Caco-2 (cell line): Measurements from ENCODE around the gene GAD1. TPM values are rescaled to one million over a fixed set of nuclear protein-coding genes. Genes with fewer than 3 reads are reported as not detected.

Experiments
- BruUV-seq: library from RNA; stranded (reverse); fragments of 400-500 nt; replicated peaks from 2 replicates; lab custom pipeline; 2021; lab: Mats Ljungman, UMichigan
- CTCF ChIA-PET: fragments of 300-600 bp; sonication (Branson Sonifier 250); formaldehyde crosslinking; loops from one replicate; lab custom pipeline; 2022; ENCODE audit warnings: antibody characterized with exemption; lab: Charles Lee
- POLR2A ChIA-PET: fragments of 300-600 bp; sonication (Branson Sonifier 250); formaldehyde crosslinking; loops from one replicate; lab custom pipeline; 2022; ENCODE audit warnings: antibody characterized with exemption; lab: Charles Lee
- DNase-seq, 2 experiments: peaks; one replicate each; pipeline versions ENCODE4 v3.0.0 to v3.0.0-alpha.2; 2020 to 2022
- H3K27me3 ChIP-seq: replicated peaks from 2 replicates; pipeline ENCODE4 v1.6.0; 2011; ENCODE audit warnings: low read length; ENCODE audit not compliant: control insufficient read depth, insufficient read depth
- H3K36me3 ChIP-seq: 2 replicates; pipeline ENCODE4 v1.5.1; 2011; ENCODE audit warnings: low read length; ENCODE audit not compliant: control insufficient read depth, insufficient read depth
- H3K4me1 ChIP-seq: fragments of 250-450 bp; sonication (Bioruptor Pico); 2 replicates; pipeline ENCODE4 v1.5.1; 2020; ENCODE audit warnings: mild to moderate bottlenecking
- H3K4me3 ChIP-seq: 2 replicates; pipeline ENCODE4 v1.5.1; 2011; ENCODE audit warnings: low read depth, mild to moderate bottlenecking, control low read depth, low read length
- H3K9me3 ChIP-seq: fragments of 250-450 bp; sonication (Bioruptor Pico); 2 replicates; pipeline ENCODE4 v1.5.1; 2020; ENCODE audit warnings: mild to moderate bottlenecking, moderate library complexity
- H3K27ac Mint-ChIP-seq: one replicate; pipeline ENCODE4 v1.8.0; 2022; ENCODE audit warnings: mixed read lengths; ENCODE audit not compliant: unreplicated experiment
- H3K27me3 Mint-ChIP-seq: one replicate; pipeline ENCODE4 v1.8.0; 2022; ENCODE audit warnings: mixed read lengths; ENCODE audit not compliant: insufficient read depth, unreplicated experiment
- H3K36me3 Mint-ChIP-seq: one replicate; pipeline ENCODE4 v1.8.0; 2022; ENCODE audit warnings: mild to moderate bottlenecking, mixed read lengths; ENCODE audit not compliant: insufficient read depth, unreplicated experiment
- H3K4me1 Mint-ChIP-seq: one replicate; pipeline ENCODE4 v1.8.0; 2022; ENCODE audit warnings: low read depth, mixed read lengths; ENCODE audit not compliant: unreplicated experiment
- H3K4me3 Mint-ChIP-seq: one replicate; pipeline ENCODE4 v1.8.0; 2022; ENCODE audit warnings: mild to moderate bottlenecking, moderate library complexity, mixed read lengths; ENCODE audit not compliant: unreplicated experiment
- H3K9me3 Mint-ChIP-seq: one replicate; pipeline ENCODE4 v1.8.0; 2022; ENCODE audit warnings: mixed read lengths; ENCODE audit not compliant: unreplicated experiment
- CTCF ChIP-seq, 2 experiments: fragments of 200-600 bp in 1 of 2; IDR thresholded peaks; 1 replicate in 1 of 2; 2 replicates in 1 of 2; pipeline versions ENCODE4 v1.5.1 to v1.8.0; 2011 to 2022; ENCODE audit warnings: antibody characterized with exemption in 1 of 2, control low read depth in 1 of 2, inconsistent platforms in 1 of 2, low read depth in 1 of 2, low read length in 1 of 2, mild to moderate bottlenecking in 1 of 2, moderate library complexity in 1 of 2; ENCODE audit not compliant: insufficient read depth in 1 of 2, severe bottlenecking in 1 of 2, unreplicated experiment in 1 of 2
- intact Hi-C: fragments of 100-400 bp; cut with micrococcal nuclease; formaldehyde crosslinking; loops from one replicate; pipeline ENCODE4 v1.10.0; 2022; ENCODE audit not compliant: unreplicated experiment
- total RNA-seq: library from RNA; stranded (reverse); gene quantifications from 2 replicates; pipeline ENCODE4 v1.2.3, GENCODE V29; 2022

The GAD1 gene
- total RNA-seq, 1 experiment from 2014 or later = 14.7 TPM

GRCh38 chr2:170823088-170823897, 6.6 kb downstream of the GAD1 start:
- no peaks in the 10 kb centered on the region for H3K4me1 ChIP-seq
- DNase-seq = no peak
- POLR2A ChIA-PET = no interaction called here
- no peak for TF ChIP-seq CTCF (IDR thresholded peaks at IDR 0.05; ENCODE audit: insufficient read depth in 1 of 2, low read depth in 1 of 2, low read length in 1 of 2, severe bottlenecking in 1 of 2, unreplicated experiment in 1 of 2)
- no peaks in the 10 kb centered on the region for H3K9me3 Mint-ChIP-seq
- CTCF ChIA-PET = no interaction called here
- no peaks in the 10 kb centered on the region for H3K27me3 ChIP-seq
- H3K27me3 Mint-ChIP-seq = peaks cover 5% of the 10 kb centered on the region
- H3K9me3 ChIP-seq = no peaks in the 10 kb centered on the region
- H3K4me3 Mint-ChIP-seq = no peak overlapping the region
- no peak overlapping the region for H3K4me3 ChIP-seq
- H3K36me3 ChIP-seq = no peaks in the 10 kb centered on the region; the same call in 1 of the 2 replicates
- no peak overlapping the region for H3K27ac Mint-ChIP-seq
- BruUV-seq = no TSS peak
- intact Hi-C loops = no loop called here
- H3K36me3 Mint-ChIP-seq = peaks cover 7% of the 10 kb centered on the region
- H3K4me1 Mint-ChIP-seq = peaks cover 7% of the 10 kb centered on the region

- no peak overlapping the region for H3K4me3 Mint-ChIP-seq
- H3K9me3 Mint-ChIP-seq = no peaks in the 10 kb centered on the region
- BruUV-seq = no TSS peak
- peaks cover 2% of the 10 kb centered on the region for H3K4me1 Mint-ChIP-seq
- ChIA-PET CTCF (no interaction called here), POLR2A (no interaction called here)
- intact Hi-C loops = no loop called here
- no peak for TF ChIP-seq CTCF (IDR thresholded peaks at IDR 0.05; ENCODE audit: insufficient read depth in 1 of 2, low read depth in 1 of 2, low read length in 1 of 2, severe bottlenecking in 1 of 2, unreplicated experiment in 1 of 2)
- no peaks in the 10 kb centered on the region; the same call in 1 of the 2 replicates for H3K36me3 ChIP-seq
- no peaks in the 10 kb centered on the region for H3K9me3 ChIP-seq
- H3K4me3 ChIP-seq = no peak overlapping the region
- DNase-seq = no peak
- H3K27me3 ChIP-seq = no peaks in the 10 kb centered on the region
- no peak overlapping the region for H3K27ac Mint-ChIP-seq
- H3K27me3 Mint-ChIP-seq = peaks cover 1% of the 10 kb centered on the region
- H3K36me3 Mint-ChIP-seq = peaks cover 9% of the 10 kb centered on the region
- H3K4me1 ChIP-seq = no peaks in the 10 kb centered on the region
These were observed 7.2 kb downstream of the GAD1 start for GRCh38 chr2:170823898-170824215.

- no peak overlapping the region for H3K4me3 Mint-ChIP-seq
- Histone ChIP-seq H3K9me3 (no peaks in the 10 kb centered on the region), H3K4me1 (no peaks in the 10 kb centered on the region), H3K36me3 (no peaks in the 10 kb centered on the region; the same call in 1 of the 2 replicates), H3K27me3 (no peaks in the 10 kb centered on the region), H3K4me3 (no peak overlapping the region)
- TF ChIP-seq CTCF (IDR thresholded peaks at IDR 0.05; ENCODE audit: insufficient read depth in 1 of 2, low read depth in 1 of 2, low read length in 1 of 2, severe bottlenecking in 1 of 2, unreplicated experiment in 1 of 2) = no peak
- BruUV-seq = no TSS peak
- H3K27me3 Mint-ChIP-seq = no peaks in the 10 kb centered on the region
- no peaks in the 10 kb centered on the region for H3K4me1 Mint-ChIP-seq
- POLR2A ChIA-PET = no interaction called here
- CTCF ChIA-PET = interaction anchor here (1.6 kb wide), 1 partner anchor 9 kb away, joined by 5 read pairs; no protein-coding TSS in a partner anchor
- intact Hi-C loops = no loop called here
- peaks cover 13% of the 10 kb centered on the region for H3K36me3 Mint-ChIP-seq
- no peak overlapping the region for H3K27ac Mint-ChIP-seq
- DNase-seq = no peak
- H3K9me3 Mint-ChIP-seq = no peaks in the 10 kb centered on the region
These were observed 7.9 kb downstream of the GAD1 start for GRCh38 chr2:170824526-170825015.
